Measurements from ENCODE around the gene DTYMK. TPM values are rescaled to one million over a fixed set of nuclear protein-coding genes. Genes with fewer than 3 reads are reported as not detected.

The DTYMK gene
- total and polyA plus RNA-seq, 2 donors (not counting 3 experiments of a cell fraction or from before 2014, with no cell fraction given), result 67.0 to 104 TPM

DNA sequence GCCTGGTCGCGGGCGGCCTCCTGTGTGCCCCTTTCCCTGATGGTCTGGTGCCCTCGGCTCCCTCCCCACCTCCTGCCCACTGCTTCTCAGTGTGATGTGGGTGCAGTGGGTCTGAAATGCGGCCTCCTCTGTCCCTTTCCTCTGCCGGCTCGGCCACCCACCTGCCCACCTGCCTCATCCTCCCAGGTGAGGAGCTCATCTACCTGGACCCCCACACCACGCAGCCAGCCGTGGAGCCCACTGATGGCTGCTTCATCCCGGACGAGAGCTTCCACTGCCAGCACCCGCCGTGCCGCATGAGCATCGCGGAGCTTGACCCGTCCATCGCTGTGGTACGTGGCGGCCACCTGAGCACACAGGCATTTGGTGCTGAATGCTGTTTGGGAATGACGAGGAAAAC, 18.3 kb downstream of the DTYMK start:
- DNase-seq (ENCODE audit: low read depth, low spot score) (no peak), FAIRE-seq (no peak)
- Histone ChIP-seq H3K27ac (ENCODE audit: insufficient read depth, low read depth, low read length) (no peak overlapping the region), H3K9me3 (replicated peaks; ENCODE audit: control insufficient read depth, insufficient read depth, low read length) (no peaks in the 10 kb centered on the region), H3K4me3 (replicated peaks in 1 of 3; ENCODE audit: insufficient read depth in 1 of 3, low read depth in 1 of 3, low read length in 3 of 3) (no peak overlapping the region), H3K36me3 (ENCODE audit: control insufficient read depth in 2 of 2, extremely low read depth in 1 of 2, insufficient read depth in 2 of 2, low read length in 2 of 2) (peaks cover 0 to 25% of the 10 kb centered on the region in 2 experiments), H3K9me1 (replicated peaks; ENCODE audit: control insufficient read depth, extremely low read depth, insufficient read depth, low read length) (no peaks in the 10 kb centered on the region), H3K27me3 (ENCODE audit: control insufficient read depth in 2 of 2, insufficient read depth in 2 of 2, low read length in 2 of 2) (no peaks in the 10 kb centered on the region), H2AFZ (ENCODE audit: low read depth, low read length) (no peak overlapping the region), H3K9ac (replicated peaks; ENCODE audit: extremely low read depth, insufficient read depth, low read length) (no peak overlapping the region), H3K4me1 (ENCODE audit: control insufficient read depth, extremely low read depth, insufficient read depth, low read length) (peaks cover 20% of the 10 kb centered on the region), H4K20me1 (replicated peaks; ENCODE audit: control insufficient read depth, extremely low read depth, insufficient read depth, low read length) (no peaks in the 10 kb centered on the region), H3K4me2 (ENCODE audit: insufficient read depth, low read length) (no peak overlapping the region), H3K79me2 (ENCODE audit: control insufficient read depth, insufficient read depth, low read length) (no peaks in the 10 kb centered on the region)
- TF ChIP-seq, protein P1, sequence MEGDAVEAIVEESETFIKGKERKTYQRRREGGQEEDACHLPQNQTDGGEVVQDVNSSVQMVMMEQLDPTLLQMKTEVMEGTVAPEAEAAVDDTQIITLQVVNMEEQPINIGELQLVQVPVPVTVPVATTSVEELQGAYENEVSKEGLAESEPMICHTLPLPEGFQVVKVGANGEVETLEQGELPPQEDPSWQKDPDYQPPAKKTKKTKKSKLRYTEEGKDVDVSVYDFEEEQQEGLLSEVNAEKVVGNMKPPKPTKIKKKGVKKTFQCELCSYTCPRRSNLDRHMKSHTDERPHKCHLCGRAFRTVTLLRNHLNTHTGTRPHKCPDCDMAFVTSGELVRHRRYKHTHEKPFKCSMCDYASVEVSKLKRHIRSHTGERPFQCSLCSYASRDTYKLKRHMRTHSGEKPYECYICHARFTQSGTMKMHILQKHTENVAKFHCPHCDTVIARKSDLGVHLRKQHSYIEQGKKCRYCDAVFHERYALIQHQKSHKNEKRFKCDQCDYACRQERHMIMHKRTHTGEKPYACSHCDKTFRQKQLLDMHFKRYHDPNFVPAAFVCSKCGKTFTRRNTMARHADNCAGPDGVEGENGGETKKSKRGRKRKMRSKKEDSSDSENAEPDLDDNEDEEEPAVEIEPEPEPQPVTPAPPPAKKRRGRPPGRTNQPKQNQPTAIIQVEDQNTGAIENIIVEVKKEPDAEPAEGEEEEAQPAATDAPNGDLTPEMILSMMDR (IDR thresholded peaks at IDR 0.05; ENCODE audit: extremely low read depth in 1 of 2, insufficient read depth in 1 of 2, low read depth in 1 of 2, low read length in 2 of 2), result no peak
- TF ChIP-seq, protein P2, sequence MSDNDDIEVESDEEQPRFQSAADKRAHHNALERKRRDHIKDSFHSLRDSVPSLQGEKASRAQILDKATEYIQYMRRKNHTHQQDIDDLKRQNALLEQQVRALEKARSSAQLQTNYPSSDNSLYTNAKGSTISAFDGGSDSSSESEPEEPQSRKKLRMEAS (IDR thresholded peaks at IDR 0.05; ENCODE audit: insufficient read depth, insufficient read length), result no peak
- TF ChIP-seq POLR2AphosphoS5 (IDR thresholded peaks at IDR 0.05; ENCODE audit: insufficient read depth, low read depth, low read length) (no peak), FOS (IDR thresholded peaks at IDR 0.05; ENCODE audit: borderline replicate concordance, insufficient read depth, low read length) (no peak), GATA2 (IDR thresholded peaks at IDR 0.05; ENCODE audit: insufficient read depth, insufficient read length, low read depth, low read length) (no peak)
- POLR2A ChIA-PET, result no interaction called here
- dilution Hi-C loops (cut with MboI; ENCODE audit: extremely low pct_ligation_motif_present, low sequenced_read_pairs), result no loop called here
- no TSS peak for BruUV-seq (replicated peaks)
- intact Hi-C loops (cut with micrococcal nuclease), result no loop called here
- CTCF ChIA-PET, result no interaction called here
